Measurements from ENCODE around the gene IFT80.

DNA sequence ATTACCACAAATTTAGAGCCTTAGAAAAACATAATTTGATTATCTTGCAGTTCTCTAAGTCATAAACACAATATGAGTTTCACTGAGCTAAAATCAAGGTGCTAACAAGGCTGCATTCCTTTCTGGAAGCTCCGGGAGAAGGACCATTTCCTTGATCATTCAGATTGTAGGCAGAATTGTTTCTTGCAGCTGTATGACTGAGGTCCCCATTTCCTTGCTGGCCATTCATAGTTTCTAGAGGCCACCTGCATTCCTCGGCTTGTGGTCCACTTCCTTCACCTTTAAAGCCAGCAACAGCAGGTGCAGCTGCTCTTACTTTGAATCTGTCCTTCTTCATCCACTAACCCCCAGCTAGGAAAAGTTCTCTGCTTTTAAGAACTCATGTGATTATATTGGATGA is 58.7 kb downstream of the IFT80 start:
- TF ChIP-seq POLR2A (IDR thresholded peaks at IDR 0.05; ENCODE audit: low read depth, low read length): no peak
- TF ChIP-seq POLR2AphosphoS5 (IDR thresholded peaks at IDR 0.05; ENCODE audit: low read depth, low read length): no peak
- no peak for TF ChIP-seq TAF1 (IDR thresholded peaks at IDR 0.05; ENCODE audit: borderline replicate concordance, low read depth, low read length)

All from GM12892 (cell line).